H1 (cell line): ENCODE data around the gene MEST. TPM values are rescaled to one million over a fixed set of nuclear protein-coding genes. Genes with fewer than 3 reads are reported as not detected.

Experiments used
- CTCF ChIA-PET: fragments of 300-600 bp; sonication (Branson Sonifier 250); formaldehyde crosslinking; loops from one replicate; lab custom pipeline; 2021; ENCODE audit not compliant: partially characterized antibody; lab: Charles Lee
- POLR2A ChIA-PET: fragments of 300-600 bp; sonication (Branson Sonifier 250); formaldehyde crosslinking; loops from one replicate; lab custom pipeline; 2021; ENCODE audit warnings: inconsistent platforms; ENCODE audit not compliant: partially characterized antibody; lab: Charles Lee
- DNase-seq, 2 experiments: peaks; one replicate each; pipeline versions ENCODE4 v3.0.0 to v3.0.0-alpha.2; 2010 to 2022; ENCODE audit warnings: low spot score in 2 of 2, low read depth in 1 of 2, mixed read lengths in 1 of 2
- FAIRE-seq: peaks from 2 replicates; lab custom pipeline; 2011; peaks lifted over from hg19 to GRCh38; lab: Jason Lieb, UNC
- H2AFZ ChIP-seq: 2 replicates; pipeline ENCODE4 v1.8.1; 2012; ENCODE audit warnings: low read length, inconsistent platforms
- H2AK5ac ChIP-seq: 2 replicates; pipeline ENCODE4 v1.6.1; 2013; ENCODE audit warnings: low read depth, low read length
- H2BK120ac ChIP-seq: replicated peaks from 2 replicates; pipeline ENCODE3; 2013; ENCODE audit warnings: low read depth, low read length, inconsistent platforms
- H2BK12ac ChIP-seq: 2 replicates; pipeline ENCODE4 v1.6.1; 2013; ENCODE audit warnings: low read depth, low read length
- H2BK15ac ChIP-seq: 2 replicates; pipeline ENCODE4 v1.6.1; 2013; ENCODE audit warnings: low read length
- H2BK20ac ChIP-seq: 2 replicates; pipeline ENCODE4 v1.6.1; 2013; ENCODE audit warnings: low read length
- H2BK5ac ChIP-seq: 2 replicates; pipeline ENCODE4 v1.6.1; 2013; ENCODE audit warnings: low read depth, low read length
- H3K14ac ChIP-seq: 2 replicates; pipeline ENCODE4 v1.6.1; 2013; ENCODE audit warnings: inconsistent platforms; ENCODE audit not compliant: insufficient read length
- H3K18ac ChIP-seq: 2 replicates; pipeline ENCODE4 v1.6.1; 2013; ENCODE audit warnings: low read length; ENCODE audit errors: extremely low read depth
- H3K23ac ChIP-seq: 2 replicates; pipeline ENCODE4 v1.6.1; 2013; ENCODE audit warnings: inconsistent platforms; ENCODE audit not compliant: insufficient read length
- H3K23me2 ChIP-seq: 2 replicates; pipeline ENCODE4 v1.6.1; 2013; ENCODE audit warnings: low read depth, low read length
- H3K27ac ChIP-seq: 2 replicates; pipeline ENCODE4 v1.6.1; 2011; ENCODE audit warnings: low read depth, low read length, inconsistent platforms
- H3K27me3 ChIP-seq, 4 experiments: replicated peaks in 1 of 4; 1 replicate in 1 of 4; 2 replicates in 3 of 4; pipeline versions ENCODE4 v1.6.1 to v1.8.1; 2011 to 2013; ENCODE audit warnings: low read length in 3 of 4, mild to moderate bottlenecking in 3 of 4, inconsistent platforms in 2 of 4, mixed read lengths in 2 of 4, moderate library complexity in 1 of 4; ENCODE audit not compliant: control insufficient read depth in 3 of 4, insufficient read depth in 3 of 4; ENCODE audit errors: extremely low read depth in 1 of 4
- H3K36me3 ChIP-seq, 4 experiments: 2 replicates each; pipeline versions ENCODE4 v1.6.1 to v1.8.1; 2011 to 2013; ENCODE audit warnings: mild to moderate bottlenecking in 4 of 4, low read length in 3 of 4, moderate library complexity in 2 of 4, control low read depth in 1 of 4, inconsistent platforms in 1 of 4; ENCODE audit not compliant: insufficient read depth in 4 of 4, control insufficient read depth in 2 of 4
- H3K4ac ChIP-seq: replicated peaks from 2 replicates; pipeline ENCODE3; 2013; ENCODE audit warnings: low read length, low read depth, mixed read lengths, inconsistent platforms; ENCODE audit not compliant: insufficient read length
- H3K4me1 ChIP-seq, 4 experiments: replicated peaks in 1 of 4; 1 replicate in 1 of 4; 2 replicates in 3 of 4; pipeline versions ENCODE4 v1.6.1 to v1.8.1; 2011 to 2013; ENCODE audit warnings: low read length in 3 of 4, inconsistent platforms in 2 of 4, mixed read lengths in 1 of 4; ENCODE audit not compliant: insufficient read depth in 4 of 4, control insufficient read depth in 3 of 4
- H3K4me2 ChIP-seq, 2 experiments: 2 replicates each; pipeline versions ENCODE4 v1.6.1 to v1.8.1; 2011 to 2013; ENCODE audit warnings: low read depth in 2 of 2, low read length in 2 of 2, control low read depth in 1 of 2, inconsistent platforms in 1 of 2, mild to moderate bottlenecking in 1 of 2; ENCODE audit not compliant: insufficient read depth in 1 of 2
- H3K4me3 ChIP-seq, 4 experiments: fragments of 200-600, 300-600 bp in 1 of 4; sonication (generic), shearing (Covaris generic), sonication (Bioruptor Twin) in 1 of 4; 2 replicates each; pipeline versions ENCODE4 v1.5.1 to v1.8.1; 2011 to 2016; ENCODE audit warnings: low read length in 4 of 4, low read depth in 3 of 4, control low read depth in 2 of 4, inconsistent platforms in 2 of 4, mild to moderate bottlenecking in 2 of 4, mixed read lengths in 1 of 4, moderate library complexity in 1 of 4; ENCODE audit not compliant: insufficient read depth in 2 of 4; ENCODE audit errors: extremely low read depth in 1 of 4
- H3K56ac ChIP-seq: replicated peaks from 2 replicates; pipeline ENCODE3; 2013; ENCODE audit warnings: low read depth, mild to moderate bottlenecking, mixed read lengths, low read length, inconsistent platforms; ENCODE audit not compliant: insufficient read length
- H3K79me1 ChIP-seq: 2 replicates; pipeline ENCODE4 v1.6.1; 2013; ENCODE audit warnings: low read depth, low read length, control low read depth
- H3K79me2 ChIP-seq, 2 experiments: 2 replicates each; pipeline versions ENCODE4 v1.6.1 to v1.8.1; 2012 to 2013; ENCODE audit warnings: low read length in 2 of 2, mild to moderate bottlenecking in 2 of 2, inconsistent platforms in 1 of 2; ENCODE audit not compliant: insufficient read depth in 2 of 2, control insufficient read depth in 1 of 2
- H3K9ac ChIP-seq, 4 experiments: replicated peaks in 1 of 4; 1 replicate in 1 of 4; 2 replicates in 3 of 4; pipeline versions ENCODE4 v1.6.1 to v1.8.1; 2011 to 2013; ENCODE audit warnings: low read depth in 3 of 4, low read length in 3 of 4, control low read depth in 2 of 4, mild to moderate bottlenecking in 2 of 4, moderate library complexity in 2 of 4, inconsistent platforms in 1 of 4; ENCODE audit errors: extremely low read depth in 1 of 4
- H3K9me3 ChIP-seq, 2 experiments: 2 replicates each; pipeline versions ENCODE4 v1.6.1 to v1.8.1; 2012 to 2013; ENCODE audit warnings: mild to moderate bottlenecking in 2 of 2, moderate library complexity in 2 of 2, control low read depth in 1 of 2, inconsistent platforms in 1 of 2, low read depth in 1 of 2, low read length in 1 of 2, mixed read lengths in 1 of 2; ENCODE audit not compliant: insufficient read depth in 2 of 2
- H4K20me1 ChIP-seq, 2 experiments: replicated peaks in 1 of 2; 2 replicates each; pipeline versions ENCODE3 to v1.8.1; 2011 to 2013; ENCODE audit warnings: inconsistent platforms in 2 of 2, low read length in 2 of 2, mild to moderate bottlenecking in 1 of 2; ENCODE audit not compliant: insufficient read depth in 2 of 2, control insufficient read depth in 1 of 2
- H4K5ac ChIP-seq: 2 replicates; pipeline ENCODE4 v1.6.1; 2013; ENCODE audit warnings: low read length, low read depth, mixed read lengths, inconsistent platforms; ENCODE audit not compliant: insufficient read length
- H4K8ac ChIP-seq: 2 replicates; pipeline ENCODE4 v1.8.0; 2013; ENCODE audit warnings: mild to moderate bottlenecking, moderate library complexity, low read length, inconsistent platforms; ENCODE audit not compliant: insufficient read depth; ENCODE audit errors: extremely low read depth
- H4K91ac ChIP-seq: replicated peaks from 2 replicates; pipeline ENCODE3; 2013; ENCODE audit warnings: low read length, mixed read lengths, inconsistent platforms; ENCODE audit not compliant: insufficient read length
- EP300 ChIP-seq, 2 experiments: IDR thresholded peaks; 1 replicate in 1 of 2; 2 replicates in 1 of 2; pipeline ENCODE4 v1.6.1; 2011 to 2012; ENCODE audit warnings: low read depth in 2 of 2, low read length in 2 of 2, mild to moderate bottlenecking in 2 of 2, borderline replicate concordance in 1 of 2, inconsistent platforms in 1 of 2, moderate library complexity in 1 of 2
- WGBS, 2 experiments: shearing (Covaris generic) in 1 of 2; methylation state at CpG; one replicate each; pipeline versions ENCODE4 v1.1.6 to v1.1.7; 2013 to 2015; ENCODE audit warnings: low lambda C conversion rate in 2 of 2, mixed read lengths in 2 of 2, inconsistent platforms in 1 of 2, low coverage in 1 of 2, missing lambda C conversion rate in 1 of 2; ENCODE audit not compliant: insufficient replicate concordance in 2 of 2, insufficient coverage in 1 of 2, insufficient read length in 1 of 2; ENCODE audit errors: extremely low coverage in 1 of 2, missing lambda C conversion rate in 1 of 2; 5-methylcytosine and 5-hydroxymethylcytosine counted together
- polyA plus RNA-seq, 7 experiments: library from polyadenylated mRNA; depleted of rRNA in 3 of 7; stranded (reverse) in 5 of 7; unstranded in 2 of 7; fragments of >200 nt in 5 of 7; fragments of 200-250 nt in 2 of 7; gene quantifications; 1 replicate in 5 of 7; 2 replicates in 1 of 7; 4 replicates in 1 of 7; pipeline versions ENCODE4 v1.2.1 to v1.2.3, GENCODE V29; 2011 to 2013; ENCODE audit warnings: missing spikeins in 2 of 7, mixed read lengths in 2 of 7
- total RNA-seq: library from RNA; stranded (reverse); fragmentation: NEBNext Ultra II Directional; extraction: Animal tissue kit (Norgen Biotek cat#: 25700); gene quantifications from 2 replicates; pipeline ENCODE4 v1.2.1, GENCODE V29; 2021

MEST gene
- total and polyA plus RNA-seq, 2 of the 8 experiments (the other 6 are each of a cell fraction or from before 2014, with no cell fraction given) = 176 to 269 TPM

GRCh38 chr7:130486954-130487436 is 4.9 kb upstream of the MEST start:
- Histone ChIP-seq H2AFZ (no peak overlapping the region), H3K18ac (0 out of 2 replicates have a peak overlapping the region, but pooled peaks have one; percentile 98), H2BK20ac (no peak overlapping the region), H3K4me2 (peak overlapping the region; percentile 87 to 90), H3K4ac (no peak overlapping the region), H4K20me1 (no peaks in the 10 kb centered on the region), H3K9me3 (peaks cover 0 to 10% of the 10 kb centered on the region in 2 experiments; a peak in 2 of 4 replicates), H3K14ac (no peak overlapping the region), H3K79me1 (peaks cover 4% of the 10 kb centered on the region; the same call in 1 of the 2 replicates), H3K4me1 (peaks cover 0 to 13% (median 5%) of the 10 kb centered on the region in 4 experiments; a peak in 6 of 7 replicates), H3K9ac (no peak overlapping the region; a peak in 1 of 7 replicates), H3K23me2 (peaks cover 13% of the 10 kb centered on the region), H4K5ac (no peak overlapping the region), H2BK15ac (0 out of 2 replicates have a peak overlapping the region, but pooled peaks have one; percentile 75), H2BK120ac (no peak overlapping the region), H2AK5ac (no peak overlapping the region), H3K27me3 (peaks cover 0 to 4% (median 0%) of the 10 kb centered on the region in 4 experiments; a peak in 2 of 7 replicates), H3K79me2 (peaks cover 0 to 45% of the 10 kb centered on the region in 2 experiments; a peak in 2 of 4 replicates), H2BK12ac (no peak overlapping the region), H3K27ac (no peak overlapping the region), H4K8ac (no peak overlapping the region), H3K23ac (no peak overlapping the region), H3K4me3 (peak overlapping the region; percentile 58 to 85 (median 74)), H3K56ac (no peak overlapping the region), H2BK5ac (no peak overlapping the region), H3K36me3 (peaks cover 0 to 11% (median under 1%) of the 10 kb centered on the region in 4 experiments; a peak in 2 of 8 replicates), H4K91ac (peak overlapping the region; percentile 75)
- no peak for TF ChIP-seq EP300 (IDR thresholded peaks at IDR 0.05; ENCODE audit: borderline replicate concordance in 1 of 2, low read depth in 2 of 2, low read length in 2 of 2)
- WGBS, 2 experiments = 8% methylated on average over 5 of the region's 6 CpGs; no CpG with 5 or more reads in 1 of the 2 experiments
- DNase-seq (no peak), FAIRE-seq (no peak)
- ChIA-PET CTCF (interaction anchor here (0.6 to 4.5 kb wide), 14 partner anchors 11 to 285 kb away, joined by 3 to 19 read pairs (median 3); no protein-coding TSS in a partner anchor), POLR2A (interaction anchor here (0.5 to 2.4 kb wide), 12 partner anchors 9 to 346 kb away, joined by 3 to 12 read pairs (median 4); partner anchors contain the start of genes CEP41 and TMEM209)
